GM12878 (cell line): ENCODE data around the gene STRADB. TPM values are rescaled to one million over a fixed set of nuclear protein-coding genes. Genes with fewer than 3 reads are reported as not detected.

Source experiments
- CBFB ChIP-seq: IDR thresholded peaks from 2 replicates; pipeline ENCODE4 v1.6.1; 2016; ENCODE audit warnings: antibody characterized with exemption, low read depth
- CHD2 ChIP-seq: IDR thresholded peaks from 2 replicates; pipeline ENCODE4 v1.6.1; 2011; ENCODE audit warnings: low read depth, low read length, improper control_type of control experiment, borderline replicate concordance
- CHD4 ChIP-seq: fragments of 200-600 bp; sonication (generic); IDR thresholded peaks from 2 replicates; pipeline ENCODE4 v1.6.1; 2016; ENCODE audit warnings: mild to moderate bottlenecking
- EZH2 ChIP-seq: IDR thresholded peaks from 2 replicates; pipeline ENCODE4 v1.6.1; 2012; ENCODE audit warnings: low read depth, mild to moderate bottlenecking, control low read depth, inconsistent platforms, low read length, borderline replicate concordance; ENCODE audit not compliant: control insufficient read depth
- FOXK2 ChIP-seq: fragments of 450-650 bp; IDR thresholded peaks from 2 replicates; pipeline ENCODE4 v1.6.1; 2017; ENCODE audit warnings: mild to moderate bottlenecking, moderate library complexity
- FOXM1 ChIP-seq: IDR thresholded peaks from 2 replicates; pipeline ENCODE4 v1.6.1; 2012; ENCODE audit warnings: low read depth, mild to moderate bottlenecking, inconsistent platforms, low read length, moderate library complexity
- HCFC1 ChIP-seq: fragments of 150-350 bp; IDR thresholded peaks from 2 replicates; pipeline ENCODE4 v1.6.1; 2014; ENCODE audit warnings: low read length
- IKZF2 ChIP-seq, 2 experiments: fragments of 450-650 bp; IDR thresholded peaks; 2 replicates each; pipeline ENCODE4 v1.6.1; 2017; ENCODE audit warnings: mild to moderate bottlenecking in 2 of 2, moderate library complexity in 2 of 2
- KDM1A ChIP-seq: fragments of 200-600 bp; sonication (generic); IDR thresholded peaks from 2 replicates; pipeline ENCODE4 v1.6.1; 2016; ENCODE audit warnings: borderline replicate concordance
- MXI1 ChIP-seq: fragments of 150-350 bp; IDR thresholded peaks from 2 replicates; pipeline ENCODE4 v1.6.1; 2011; ENCODE audit warnings: low read depth, mild to moderate bottlenecking, inconsistent platforms, low read length, improper control_type of control experiment
- MYC ChIP-seq: IDR thresholded peaks from 2 replicates; pipeline ENCODE4 v1.6.1; 2011; ENCODE audit warnings: mild to moderate bottlenecking, low read length, moderate library complexity, inconsistent platforms; ENCODE audit not compliant: insufficient read depth, insufficient replicate concordance, insufficient read length, severe bottlenecking
- NBN ChIP-seq: fragments of 450-650 bp; IDR thresholded peaks from 2 replicates; pipeline ENCODE4 v1.6.1; 2016
- POLR2AphosphoS2 ChIP-seq: IDR thresholded peaks from 2 replicates; pipeline ENCODE4 v1.6.1; 2011; ENCODE audit warnings: low read depth, mild to moderate bottlenecking, low read length, improper control_type of control experiment, moderate library complexity
- RCOR1 ChIP-seq: conservative IDR thresholded peaks from 2 replicates; pipeline ENCODE4 v1.6.1; 2012; ENCODE audit warnings: low read depth, low read length, improper control_type of control experiment
- SMAD5 ChIP-seq: IDR thresholded peaks from 2 replicates; pipeline ENCODE4 v1.6.1; 2016; ENCODE audit warnings: antibody characterized with exemption, low read depth
- TAF1 ChIP-seq: IDR thresholded peaks from 2 replicates; pipeline ENCODE4 v1.6.1; 2011; ENCODE audit warnings: mild to moderate bottlenecking, low read depth, low read length, borderline replicate concordance
- TCF3 ChIP-seq: IDR thresholded peaks from 2 replicates; pipeline ENCODE4 v1.6.1; 2012; ENCODE audit warnings: low read depth, mild to moderate bottlenecking, low read length, borderline replicate concordance; ENCODE audit not compliant: insufficient read depth
- ZNF207 ChIP-seq: fragments of 450-650 bp; IDR thresholded peaks from 2 replicates; pipeline ENCODE4 v1.6.1; 2014; ENCODE audit warnings: antibody characterized with exemption, mild to moderate bottlenecking, borderline replicate concordance
- ZNF24 ChIP-seq: fragments of 450-650 bp; IDR thresholded peaks from 2 replicates; pipeline ENCODE4 v1.6.1; 2017; ENCODE audit warnings: antibody characterized with exemption, mild to moderate bottlenecking
- ZSCAN29 ChIP-seq: fragments of 450-650 bp; IDR thresholded peaks from 2 replicates; pipeline ENCODE4 v1.6.1; 2017; ENCODE audit warnings: mild to moderate bottlenecking, moderate library complexity
- polyA plus RNA-seq, 11 experiments: library from polyadenylated mRNA; depleted of rRNA in 4 of 11; unstranded in 6 of 11; stranded (reverse) in 5 of 11; fragments of >200 nt; fragmentation: Nextera tagmentation in 4 of 11; fragmentation: Illumina TruSeq in 1 of 11; extraction: Ambion mirVana in 4 of 11; extraction: Trizol in 1 of 11; gene quantifications; 1 replicate in 1 of 11; 2 replicates in 10 of 11; pipeline versions ENCODE4 v1.2.1 to v1.2.3, GENCODE V29; 2011 to 2016; ENCODE audit warnings: inconsistent platforms in 2 of 11, missing spikeins in 2 of 11, low read depth in 1 of 11
- total RNA-seq, 4 experiments: library from RNA; depleted of rRNA in 3 of 4; stranded (reverse); fragments of >200 nt in 3 of 4; fragmentation: Illumina TruSeq in 1 of 4; extraction: Trizol in 1 of 4; gene quantifications; 2 replicates each; pipeline versions ENCODE4 v1.2.1 to v1.2.3, GENCODE V29; 2013 to 2021
- TF ChIP-seq, protein P1 (sequence below): fragments of 450-650 bp; IDR thresholded peaks from 2 replicates; pipeline ENCODE4 v1.6.1; 2017; ENCODE audit warnings: borderline replicate concordance
- TF ChIP-seq, protein P2 (sequence below): IDR thresholded peaks from 2 replicates; pipeline ENCODE4 v1.6.1; 2012; ENCODE audit warnings: low read depth, low read length, improper control_type of control experiment
- TF ChIP-seq, protein P3 (sequence below): fragments of 450-650 bp; IDR thresholded peaks from 2 replicates; pipeline ENCODE4 v1.6.1; 2018; ENCODE audit warnings: borderline replicate concordance, mild to moderate bottlenecking; ENCODE audit not compliant: partially characterized antibody
- TF ChIP-seq, protein P4 (sequence below): IDR thresholded peaks from 2 replicates; pipeline ENCODE4 v1.6.1; 2012; ENCODE audit warnings: low read depth, low read length, improper control_type of control experiment
- TF ChIP-seq, protein P5 (sequence below): IDR thresholded peaks from 2 replicates; pipeline ENCODE4 v1.6.1; 2011; ENCODE audit warnings: borderline replicate concordance, low read depth, mild to moderate bottlenecking, moderate library complexity, mixed read lengths, low read length; ENCODE audit not compliant: insufficient read depth; ENCODE audit errors: extremely low read length

The STRADB gene
- total and polyA plus RNA-seq, 10 of the 15 experiments (the other 5 are each of a cell fraction or from before 2014, with no cell fraction given) = 7.6 to 58.3 (median 32.2) TPM

DNA sequence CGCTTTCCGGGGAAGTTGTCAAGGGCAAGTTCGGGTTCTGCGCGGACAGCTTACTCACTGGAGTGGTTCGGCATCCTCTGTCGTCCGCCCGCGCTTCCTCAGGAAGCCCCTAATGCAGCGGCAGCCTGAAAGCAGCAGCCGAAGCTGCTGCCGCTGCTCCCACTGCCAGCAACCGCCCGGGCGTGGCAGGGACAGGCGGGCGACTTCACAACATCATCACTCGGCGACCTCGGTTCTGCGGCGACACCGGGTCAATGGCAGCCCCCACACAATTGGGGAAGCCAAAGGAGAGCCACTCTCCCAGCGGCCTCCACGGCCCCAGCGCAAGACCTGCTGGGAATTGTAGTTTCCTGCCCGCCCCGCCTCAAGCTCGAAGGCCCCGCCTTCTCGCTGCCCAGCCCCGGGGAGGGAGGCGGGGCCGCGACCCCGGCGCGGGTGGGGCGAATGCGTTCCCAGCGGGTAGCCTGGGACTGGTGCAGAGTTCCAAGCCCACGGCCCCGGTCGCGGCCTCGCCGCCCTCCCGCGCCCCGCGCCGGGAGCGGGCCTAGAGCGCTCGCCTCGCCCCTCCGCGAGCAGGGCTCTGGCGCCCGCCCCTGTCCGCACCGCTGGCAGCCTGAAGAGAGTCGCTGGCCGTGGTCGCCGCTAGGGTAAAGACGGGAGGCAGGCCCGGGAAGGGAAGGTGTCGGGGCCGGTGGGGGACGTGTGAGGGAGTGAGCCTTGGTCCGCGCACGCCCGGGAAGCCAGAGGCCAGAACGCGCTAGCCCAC lies at the start of gene STRADB, which contains the start of gene TRAK2 (continued):
- TF ChIP-seq, protein P1, sequence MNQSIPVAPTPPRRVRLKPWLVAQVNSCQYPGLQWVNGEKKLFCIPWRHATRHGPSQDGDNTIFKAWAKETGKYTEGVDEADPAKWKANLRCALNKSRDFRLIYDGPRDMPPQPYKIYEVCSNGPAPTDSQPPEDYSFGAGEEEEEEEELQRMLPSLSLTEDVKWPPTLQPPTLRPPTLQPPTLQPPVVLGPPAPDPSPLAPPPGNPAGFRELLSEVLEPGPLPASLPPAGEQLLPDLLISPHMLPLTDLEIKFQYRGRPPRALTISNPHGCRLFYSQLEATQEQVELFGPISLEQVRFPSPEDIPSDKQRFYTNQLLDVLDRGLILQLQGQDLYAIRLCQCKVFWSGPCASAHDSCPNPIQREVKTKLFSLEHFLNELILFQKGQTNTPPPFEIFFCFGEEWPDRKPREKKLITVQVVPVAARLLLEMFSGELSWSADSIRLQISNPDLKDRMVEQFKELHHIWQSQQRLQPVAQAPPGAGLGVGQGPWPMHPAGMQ = no peak
- no peak for TF ChIP-seq SMAD5
- TF ChIP-seq POLR2AphosphoS2 = peak; percentile 81
- TF ChIP-seq MYC = no peak
- peak; percentile 77 for TF ChIP-seq FOXK2
- TF ChIP-seq KDM1A = no peak
- peak; percentile 67; the same call in 1 of the 2 replicates for TF ChIP-seq TAF1
- peak; percentile 63; the same call in 1 of the 2 replicates for TF ChIP-seq ZNF207
- TF ChIP-seq, protein P2, sequence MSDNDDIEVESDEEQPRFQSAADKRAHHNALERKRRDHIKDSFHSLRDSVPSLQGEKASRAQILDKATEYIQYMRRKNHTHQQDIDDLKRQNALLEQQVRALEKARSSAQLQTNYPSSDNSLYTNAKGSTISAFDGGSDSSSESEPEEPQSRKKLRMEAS = 0 out of 2 replicates have a peak, but pooled peaks have one; percentile 13
- TF ChIP-seq CHD2 = peak; percentile 85
- peak; percentile 65; the same call in 1 of the 2 replicates for TF ChIP-seq CBFB
- TF ChIP-seq, protein P3, sequence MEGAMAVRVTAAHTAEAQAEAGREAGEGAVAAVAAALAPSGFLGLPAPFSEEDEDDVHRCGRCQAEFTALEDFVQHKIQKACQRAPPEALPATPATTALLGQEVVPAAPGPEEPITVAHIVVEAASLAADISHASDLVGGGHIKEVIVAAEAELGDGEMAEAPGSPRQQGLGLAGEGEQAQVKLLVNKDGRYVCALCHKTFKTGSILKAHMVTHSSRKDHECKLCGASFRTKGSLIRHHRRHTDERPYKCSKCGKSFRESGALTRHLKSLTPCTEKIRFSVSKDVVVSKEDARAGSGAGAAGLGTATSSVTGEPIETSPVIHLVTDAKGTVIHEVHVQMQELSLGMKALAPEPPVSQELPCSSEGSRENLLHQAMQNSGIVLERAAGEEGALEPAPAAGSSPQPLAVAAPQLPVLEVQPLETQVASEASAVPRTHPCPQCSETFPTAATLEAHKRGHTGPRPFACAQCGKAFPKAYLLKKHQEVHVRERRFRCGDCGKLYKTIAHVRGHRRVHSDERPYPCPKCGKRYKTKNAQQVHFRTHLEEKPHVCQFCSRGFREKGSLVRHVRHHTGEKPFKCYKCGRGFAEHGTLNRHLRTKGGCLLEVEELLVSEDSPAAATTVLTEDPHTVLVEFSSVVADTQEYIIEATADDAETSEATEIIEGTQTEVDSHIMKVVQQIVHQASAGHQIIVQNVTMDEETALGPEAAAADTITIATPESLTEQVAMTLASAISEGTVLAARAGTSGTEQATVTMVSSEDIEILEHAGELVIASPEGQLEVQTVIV = peak; percentile 48
- TF ChIP-seq RCOR1 = peak; percentile 86; the same call in 1 of the 2 replicates
- TF ChIP-seq FOXM1 = no peak
- TF ChIP-seq CHD4 = no peak
- TF ChIP-seq, protein P4, sequence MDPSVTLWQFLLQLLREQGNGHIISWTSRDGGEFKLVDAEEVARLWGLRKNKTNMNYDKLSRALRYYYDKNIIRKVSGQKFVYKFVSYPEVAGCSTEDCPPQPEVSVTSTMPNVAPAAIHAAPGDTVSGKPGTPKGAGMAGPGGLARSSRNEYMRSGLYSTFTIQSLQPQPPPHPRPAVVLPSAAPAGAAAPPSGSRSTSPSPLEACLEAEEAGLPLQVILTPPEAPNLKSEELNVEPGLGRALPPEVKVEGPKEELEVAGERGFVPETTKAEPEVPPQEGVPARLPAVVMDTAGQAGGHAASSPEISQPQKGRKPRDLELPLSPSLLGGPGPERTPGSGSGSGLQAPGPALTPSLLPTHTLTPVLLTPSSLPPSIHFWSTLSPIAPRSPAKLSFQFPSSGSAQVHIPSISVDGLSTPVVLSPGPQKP = no peak
- TF ChIP-seq NBN = peak; percentile 94
- TF ChIP-seq TCF3 = no peak
- peak; percentile 94 for TF ChIP-seq MXI1
- no peak for TF ChIP-seq EZH2
- TF ChIP-seq, protein P5, sequence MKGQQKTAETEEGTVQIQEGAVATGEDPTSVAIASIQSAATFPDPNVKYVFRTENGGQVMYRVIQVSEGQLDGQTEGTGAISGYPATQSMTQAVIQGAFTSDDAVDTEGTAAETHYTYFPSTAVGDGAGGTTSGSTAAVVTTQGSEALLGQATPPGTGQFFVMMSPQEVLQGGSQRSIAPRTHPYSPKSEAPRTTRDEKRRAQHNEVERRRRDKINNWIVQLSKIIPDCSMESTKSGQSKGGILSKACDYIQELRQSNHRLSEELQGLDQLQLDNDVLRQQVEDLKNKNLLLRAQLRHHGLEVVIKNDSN = no peak
- TF ChIP-seq ZSCAN29 = 0 out of 2 replicates have a peak, but pooled peaks have one; percentile 24
- peak; percentile 21 to 44; a peak in 1 of 4 replicates for TF ChIP-seq IKZF2 (IDR thresholded peaks at IDR 0.05)
- peak; percentile 97 for TF ChIP-seq HCFC1
- TF ChIP-seq ZNF24 = no peak
